HG02852 (cell line): ENCODE results near the gene TEX22.

ENCODE experiments used
- ATAC-seq: cut with Tn5 transposase; IDR thresholded peaks from one replicate; pipeline ENCODE4 v1.9.1; 2021; ENCODE audit warnings: mild to moderate bottlenecking, moderate library complexity; ENCODE audit not compliant: unreplicated experiment

The TEX22 gene

DNA sequence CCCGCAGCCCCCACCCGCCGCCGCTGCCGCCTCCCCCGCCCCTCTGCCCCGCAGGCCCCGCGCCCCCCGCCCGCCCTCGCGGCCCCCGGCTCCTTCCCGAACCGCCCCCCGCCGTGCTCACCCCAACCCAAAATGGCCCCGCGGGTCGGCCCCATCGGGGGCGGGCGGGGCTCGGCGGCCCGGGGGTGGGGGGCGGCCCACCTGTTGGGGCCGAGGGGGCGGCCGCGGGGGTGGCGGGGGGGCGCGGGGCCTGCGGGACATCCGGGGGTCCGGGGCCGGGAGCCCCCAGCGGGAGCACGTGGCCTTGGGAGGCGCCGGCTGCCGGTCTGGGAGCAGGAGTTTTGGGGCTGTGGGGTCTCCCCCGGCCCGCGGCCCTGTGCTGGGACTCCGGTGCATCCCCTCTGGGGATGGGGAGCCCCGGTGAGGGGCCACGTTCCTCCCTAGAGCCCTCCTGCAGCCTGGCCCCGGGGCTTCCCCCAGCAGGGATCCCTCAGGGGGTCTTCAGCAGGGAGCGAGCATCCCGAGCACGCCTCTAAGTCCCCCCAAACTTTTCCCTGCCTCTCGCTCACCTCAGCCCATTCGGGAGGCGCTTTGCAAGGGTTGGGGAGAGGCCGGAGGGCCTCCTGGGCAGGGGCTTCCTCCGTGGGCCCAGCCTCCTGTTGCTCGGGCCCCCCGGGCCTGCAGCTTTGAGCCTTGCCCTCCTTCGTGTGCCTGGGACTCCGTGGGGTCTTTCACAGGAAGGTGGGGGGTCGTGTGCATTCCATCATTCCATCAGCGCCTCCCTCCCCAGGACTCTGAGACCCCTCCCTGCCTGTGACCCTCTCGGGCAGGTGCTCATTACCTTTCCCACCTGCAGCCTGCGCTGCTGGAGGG is 22.0 kb downstream of the TEX22 start:
- no peak for ATAC-seq

DNA sequence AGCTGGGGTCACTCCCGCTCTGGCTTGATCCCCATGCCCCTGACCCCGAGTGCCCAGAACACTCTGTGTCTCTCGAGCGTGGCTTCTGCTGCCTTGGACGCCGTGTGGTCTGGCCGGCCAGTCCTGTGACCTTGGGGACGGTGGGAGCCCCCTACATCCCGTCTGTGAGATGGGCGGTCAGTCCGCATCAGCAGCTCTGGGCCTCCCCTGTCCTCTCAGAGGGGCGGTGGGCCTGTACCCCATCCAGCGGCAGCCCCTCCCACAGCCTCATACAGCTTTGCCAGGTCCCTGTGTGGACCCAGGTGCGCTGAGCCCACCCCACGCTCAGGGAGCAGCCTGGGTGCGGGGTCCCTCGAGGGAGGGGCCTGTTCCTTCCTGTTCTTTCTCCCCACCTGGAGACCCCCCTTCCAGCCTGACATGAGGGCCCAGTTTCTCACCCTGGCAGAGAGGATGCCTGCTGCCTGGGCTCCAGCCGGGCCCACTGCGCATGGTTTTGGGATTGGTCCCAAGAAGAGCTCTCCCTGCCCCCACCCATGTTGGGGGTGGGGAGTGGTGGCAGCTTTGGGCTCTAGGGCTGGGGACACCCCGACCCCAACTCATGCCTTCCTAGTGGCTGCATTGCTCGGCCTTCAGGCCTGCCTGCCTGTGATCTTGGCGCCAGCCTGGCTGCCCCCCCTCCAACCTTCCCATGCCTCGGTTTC is 22.8 kb downstream of the TEX22 start:
- ATAC-seq = no peak

GRCh38 chr14:105421723-105422615 is 23.6 kb downstream of the TEX22 start:
- no peak for ATAC-seq

DNA sequence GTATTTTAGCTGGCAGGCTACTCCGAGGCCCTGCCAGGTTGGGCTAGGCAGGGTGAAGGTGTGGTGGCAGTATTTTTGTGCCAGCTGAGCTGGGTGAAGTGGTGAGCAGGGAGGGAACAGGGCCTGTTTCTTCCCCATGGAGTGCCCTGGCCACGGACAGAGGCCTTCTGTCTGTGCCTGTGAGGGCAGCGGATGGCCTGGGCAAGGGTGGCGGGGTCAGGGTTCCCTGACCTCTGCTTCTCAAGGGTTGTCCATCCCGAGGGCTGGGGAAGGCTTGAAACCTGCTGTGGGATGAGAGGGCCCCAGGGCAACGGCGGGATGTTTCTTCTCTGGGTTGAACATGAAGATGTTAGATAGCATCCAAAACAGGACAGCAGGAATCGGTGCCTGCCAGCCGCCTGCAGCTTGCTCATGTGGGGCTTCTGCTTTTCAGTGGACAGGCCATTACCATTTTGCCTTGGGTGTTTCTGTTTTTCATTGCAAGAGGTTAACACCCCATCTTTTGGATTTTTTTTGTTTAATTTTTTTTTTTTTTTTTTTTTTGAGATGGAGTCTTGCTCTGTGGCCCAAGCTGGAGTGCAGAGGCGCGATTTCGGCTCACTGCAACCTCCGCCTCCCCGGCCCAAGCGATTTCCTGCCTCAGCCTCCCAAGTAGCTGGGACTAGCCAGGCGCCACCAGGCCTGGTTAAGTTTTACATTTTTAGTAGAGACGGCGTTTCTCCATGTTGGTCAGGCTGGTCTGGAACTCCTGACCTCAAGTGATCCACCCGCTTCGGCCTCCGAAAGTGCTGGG is 24.6 kb downstream of the TEX22 start:
- ATAC-seq = no peak

GRCh38 chr14:105423488-105424195 is 25.3 kb downstream of the TEX22 start:
- ATAC-seq = no peak

- ATAC-seq = no peak
Observed at GRCh38 chr14:105424861-105425260, 26.5 kb downstream of the TEX22 start.

DNA sequence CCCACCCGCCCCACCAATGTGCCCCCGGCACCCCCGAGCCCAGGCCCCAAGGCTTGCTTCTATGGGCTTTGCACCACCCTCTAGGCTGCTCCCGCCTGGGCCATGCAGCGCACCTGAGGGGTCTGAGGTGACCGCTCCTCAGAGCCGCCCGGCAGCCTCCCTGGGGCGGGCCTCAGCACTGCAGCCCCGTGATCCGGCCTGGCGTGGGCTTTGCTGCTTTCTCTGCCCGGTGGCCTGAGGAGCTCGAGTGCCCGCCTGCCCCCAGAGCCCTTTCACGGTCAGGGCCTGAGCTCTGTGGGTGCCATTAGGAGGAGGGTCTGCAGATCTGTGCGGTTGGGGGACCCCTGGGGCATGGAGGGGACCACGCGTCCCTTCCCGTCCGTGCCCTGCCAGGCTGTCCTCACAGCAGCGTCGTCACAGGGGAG is 27.5 kb downstream of the TEX22 start:
- no peak for ATAC-seq

- no peak for ATAC-seq
Observed at GRCh38 chr14:105426416-105427130, 28.2 kb downstream of the TEX22 start.

DNA sequence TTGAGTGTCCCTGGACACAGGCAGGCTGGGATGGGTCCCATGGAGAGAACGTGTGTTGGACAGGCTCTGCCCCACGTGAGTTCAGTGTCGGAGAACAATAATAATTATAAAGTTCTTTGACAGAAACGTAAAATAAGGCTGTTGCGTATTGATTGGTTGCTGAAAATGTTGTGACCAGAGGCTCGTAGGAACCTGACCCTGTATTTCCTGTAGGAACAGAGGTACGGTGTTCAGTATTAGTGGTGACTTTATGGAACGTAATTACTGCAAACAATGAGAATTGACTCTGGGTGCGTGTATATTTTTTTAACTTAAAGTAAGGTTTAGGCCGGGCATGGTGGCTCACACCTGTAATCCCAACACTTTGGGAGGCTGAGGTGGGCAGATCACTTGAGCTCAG is 29.1 kb downstream of the TEX22 start:
- ATAC-seq = no peak

GRCh38 chr14:105427936-105428485 is 29.7 kb downstream of the TEX22 start:
- no peak for ATAC-seq

- ATAC-seq = no peak
Observed at GRCh38 chr14:105430042-105430441, 31.7 kb downstream of the TEX22 start.

GRCh38 chr14:105430565-105430964 is 32.2 kb downstream of the TEX22 start:
- ATAC-seq = no peak

GRCh38 chr14:105431256-105431655 is 32.9 kb downstream of the TEX22 start:
- no peak for ATAC-seq

DNA sequence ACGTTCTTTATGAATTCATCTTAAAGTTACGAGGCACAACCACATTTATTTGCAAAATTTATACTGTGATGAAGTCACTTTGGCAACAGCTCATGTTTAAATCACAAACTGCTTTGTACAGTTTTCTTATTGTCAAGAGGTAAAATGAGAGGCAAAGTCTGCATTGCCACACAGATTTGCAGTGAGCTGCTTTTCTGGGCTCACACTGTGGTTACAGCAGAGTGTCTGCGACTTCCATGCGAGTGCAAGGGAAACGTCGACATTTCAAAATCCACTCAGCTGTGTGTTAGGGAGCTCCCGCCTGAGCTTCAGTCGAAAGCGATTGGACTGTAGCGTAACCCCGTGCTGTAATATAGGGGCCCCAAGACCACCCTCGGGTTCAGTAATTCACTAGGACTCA is 34.3 kb downstream of the TEX22 start:
- ATAC-seq = no peak

DNA sequence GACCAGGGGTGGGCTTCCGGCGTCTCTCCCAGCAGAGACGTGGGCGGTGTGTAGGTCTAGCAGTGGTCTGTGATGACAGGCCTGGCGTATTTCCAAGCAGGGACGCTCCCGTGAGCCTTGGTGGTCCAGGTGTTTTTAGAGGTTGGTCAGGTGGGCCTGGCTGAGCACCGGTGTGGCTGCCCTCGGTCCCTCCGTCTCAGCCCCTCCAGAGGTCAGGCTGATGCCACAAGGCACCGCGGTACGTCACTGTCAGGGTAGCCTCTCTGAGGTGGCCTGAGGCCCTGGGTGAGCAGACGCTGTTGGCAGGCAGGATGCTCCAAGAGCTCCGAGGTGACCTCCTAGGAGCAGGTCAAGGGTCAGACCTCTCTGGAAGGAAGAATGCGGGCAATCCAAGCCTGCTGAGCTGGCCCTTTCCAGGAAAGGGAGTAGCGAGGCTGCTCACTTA is 34.8 kb downstream of the TEX22 start:
- no peak for ATAC-seq

DNA sequence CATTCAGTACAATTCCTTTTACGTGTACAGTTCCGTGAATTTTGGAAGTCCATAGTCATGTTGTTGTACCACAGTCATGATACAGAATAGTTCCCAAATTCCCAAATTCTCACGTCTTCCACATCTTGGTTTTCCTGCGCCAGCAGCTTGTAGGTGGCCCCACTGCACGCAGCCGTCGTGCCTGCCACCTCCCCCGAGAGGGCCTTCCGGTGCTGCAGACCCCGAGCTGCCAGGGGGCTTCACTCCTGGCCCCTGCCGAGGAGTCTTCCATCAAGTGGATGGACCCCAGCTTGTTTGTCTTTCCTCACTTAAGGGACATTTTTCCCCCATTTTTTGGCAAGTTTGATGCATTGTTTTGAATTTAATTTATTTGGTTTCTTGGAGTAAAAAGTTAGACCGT is 38.1 kb downstream of the TEX22 start:
- no peak for ATAC-seq

DNA sequence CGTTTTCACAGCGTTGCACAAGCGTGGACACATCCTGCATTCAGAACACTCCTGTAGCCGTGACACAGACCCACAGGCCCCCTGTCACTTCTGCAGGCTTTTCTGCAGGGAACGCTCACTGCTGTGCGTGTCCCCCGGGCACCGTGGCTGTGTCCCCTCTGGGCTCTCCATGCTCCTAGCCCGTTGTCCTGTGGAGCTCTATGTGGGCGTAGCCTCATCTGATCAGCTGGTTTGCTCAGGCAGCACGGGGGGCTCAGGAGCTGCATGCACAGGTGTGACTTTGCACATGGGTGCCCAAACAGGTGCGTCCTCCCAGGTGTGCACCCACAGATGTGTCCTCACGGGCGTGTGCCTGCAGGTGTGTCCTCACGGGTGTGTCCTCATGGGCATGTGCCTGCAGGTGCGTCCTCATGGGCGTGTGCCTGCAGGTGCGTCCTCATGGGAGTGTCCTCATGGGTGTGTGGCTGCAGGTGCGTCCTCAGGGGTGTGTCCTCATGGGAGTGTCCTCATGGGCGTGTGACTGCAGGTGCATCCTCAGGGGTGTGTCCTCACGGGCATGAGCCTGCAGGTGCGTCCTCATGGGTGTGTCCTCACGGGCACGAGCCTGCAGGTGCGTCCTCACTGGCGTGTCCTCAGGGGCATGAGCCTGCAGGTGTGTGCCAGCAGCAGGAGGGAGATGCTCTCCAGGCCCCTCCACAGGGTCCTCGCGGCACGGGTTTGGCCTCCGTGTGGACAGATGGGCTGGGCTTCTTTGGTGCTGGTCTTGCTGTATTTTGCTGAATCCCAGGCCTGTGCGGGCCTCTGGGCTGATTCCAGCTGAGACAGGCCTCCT is 38.8 kb downstream of the TEX22 start:
- ATAC-seq = no peak
